ENCODE measurements around the gene ABHD2.

Gene ABHD2

GRCh38 chr15:89088605-89089315 lies 504 bp downstream of the ABHD2 start:
- no peaks in the 10 kb centered on the region for H3K36me3 ChIP-seq (ENCODE audit: control insufficient read depth, low read length)
- H3K4me2 ChIP-seq (ENCODE audit: low read length): peak overlapping the region; percentile 74
- H3K27ac ChIP-seq (ENCODE audit: low read depth, low read length): no peak overlapping the region
- no peaks in the 10 kb centered on the region for H3K9me2 ChIP-seq (replicated peaks; ENCODE audit: control insufficient read depth, low read length)
- no peaks in the 10 kb centered on the region for H4K20me1 ChIP-seq (ENCODE audit: control insufficient read depth, insufficient read depth, low read depth, low read length)
- no peak for TF ChIP-seq EZH2phosphoT487 (IDR thresholded peaks at IDR 0.05; ENCODE audit: borderline replicate concordance, low read length)
- TF ChIP-seq, protein P1, sequence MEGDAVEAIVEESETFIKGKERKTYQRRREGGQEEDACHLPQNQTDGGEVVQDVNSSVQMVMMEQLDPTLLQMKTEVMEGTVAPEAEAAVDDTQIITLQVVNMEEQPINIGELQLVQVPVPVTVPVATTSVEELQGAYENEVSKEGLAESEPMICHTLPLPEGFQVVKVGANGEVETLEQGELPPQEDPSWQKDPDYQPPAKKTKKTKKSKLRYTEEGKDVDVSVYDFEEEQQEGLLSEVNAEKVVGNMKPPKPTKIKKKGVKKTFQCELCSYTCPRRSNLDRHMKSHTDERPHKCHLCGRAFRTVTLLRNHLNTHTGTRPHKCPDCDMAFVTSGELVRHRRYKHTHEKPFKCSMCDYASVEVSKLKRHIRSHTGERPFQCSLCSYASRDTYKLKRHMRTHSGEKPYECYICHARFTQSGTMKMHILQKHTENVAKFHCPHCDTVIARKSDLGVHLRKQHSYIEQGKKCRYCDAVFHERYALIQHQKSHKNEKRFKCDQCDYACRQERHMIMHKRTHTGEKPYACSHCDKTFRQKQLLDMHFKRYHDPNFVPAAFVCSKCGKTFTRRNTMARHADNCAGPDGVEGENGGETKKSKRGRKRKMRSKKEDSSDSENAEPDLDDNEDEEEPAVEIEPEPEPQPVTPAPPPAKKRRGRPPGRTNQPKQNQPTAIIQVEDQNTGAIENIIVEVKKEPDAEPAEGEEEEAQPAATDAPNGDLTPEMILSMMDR (IDR thresholded peaks at IDR 0.05; ENCODE audit: low read depth, low read length, poor library complexity, severe bottlenecking): no peak
- peaks cover 16% of the 10 kb centered on the region for H3K79me2 ChIP-seq (ENCODE audit: control insufficient read depth, low read length)
- no peaks in the 10 kb centered on the region for H3K27me3 ChIP-seq (ENCODE audit: control insufficient read depth, low read length)
- peaks cover 40% of the 10 kb centered on the region for H3K4me1 ChIP-seq (ENCODE audit: control insufficient read depth, low read length)
- no peaks in the 10 kb centered on the region for H3F3A ChIP-seq (ENCODE audit: control insufficient read depth, insufficient read depth)
- H3K4me3 ChIP-seq (ENCODE audit: low read length): peak overlapping the region; percentile 80
- no peaks in the 10 kb centered on the region for H3K9me3 ChIP-seq (ENCODE audit: control insufficient read depth, insufficient read depth, low read length)

- H3K27ac ChIP-seq (ENCODE audit: low read depth, low read length): no peak overlapping the region
- no peaks in the 10 kb centered on the region for H3K9me2 ChIP-seq (replicated peaks; ENCODE audit: control insufficient read depth, low read length)
- peak overlapping the region; percentile 80 for H3K4me3 ChIP-seq (ENCODE audit: low read length)
- no peaks in the 10 kb centered on the region for H3K27me3 ChIP-seq (ENCODE audit: control insufficient read depth, low read length)
- H3K36me3 ChIP-seq (ENCODE audit: control insufficient read depth, low read length): no peaks in the 10 kb centered on the region
- H3K9me3 ChIP-seq (ENCODE audit: control insufficient read depth, insufficient read depth, low read length): no peaks in the 10 kb centered on the region
- H3K4me2 ChIP-seq (ENCODE audit: low read length): peak overlapping the region; percentile 74
- H3K4me1 ChIP-seq (ENCODE audit: control insufficient read depth, low read length): peaks cover 40% of the 10 kb centered on the region
- H3K79me2 ChIP-seq (ENCODE audit: control insufficient read depth, low read length): peaks cover 16% of the 10 kb centered on the region
- TF ChIP-seq, protein P1 (IDR thresholded peaks at IDR 0.05; ENCODE audit: low read depth, low read length, poor library complexity, severe bottlenecking): no peak
- no peak for TF ChIP-seq EZH2phosphoT487 (IDR thresholded peaks at IDR 0.05; ENCODE audit: borderline replicate concordance, low read length)
- no peaks in the 10 kb centered on the region for H4K20me1 ChIP-seq (ENCODE audit: control insufficient read depth, insufficient read depth, low read depth, low read length)
- H3F3A ChIP-seq (ENCODE audit: control insufficient read depth, insufficient read depth): no peaks in the 10 kb centered on the region
Observed at GRCh38 chr15:89089316-89090230, 1.3 kb downstream of the ABHD2 start.

- Histone ChIP-seq H3K4me3 (ENCODE audit: low read length) (peak overlapping the region; percentile 38), H3K9me2 (replicated peaks; ENCODE audit: control insufficient read depth, low read length) (no peaks in the 10 kb centered on the region), H3K79me2 (ENCODE audit: control insufficient read depth, low read length) (peaks cover 24% of the 10 kb centered on the region)
Observed at GRCh38 chr15:89090791-89091626, 2.8 kb downstream of the ABHD2 start.

More at GRCh38 chr15:89090791-89091626, 2.8 kb downstream of the ABHD2 start:
- Histone ChIP-seq H3K27ac (ENCODE audit: low read depth, low read length) (no peak overlapping the region), H3K4me1 (ENCODE audit: control insufficient read depth, low read length) (peaks cover 40% of the 10 kb centered on the region), H3K4me2 (ENCODE audit: low read length) (peak overlapping the region; percentile 62), H3K36me3 (ENCODE audit: control insufficient read depth, low read length) (no peaks in the 10 kb centered on the region), H3K9me3 (ENCODE audit: control insufficient read depth, insufficient read depth, low read length) (no peaks in the 10 kb centered on the region), H3F3A (ENCODE audit: control insufficient read depth, insufficient read depth) (no peaks in the 10 kb centered on the region), H4K20me1 (ENCODE audit: control insufficient read depth, insufficient read depth, low read depth, low read length) (no peaks in the 10 kb centered on the region; the same call in 1 of the 2 replicates), H3K27me3 (ENCODE audit: control insufficient read depth, low read length) (no peaks in the 10 kb centered on the region)
- TF ChIP-seq, protein P1 (IDR thresholded peaks at IDR 0.05; ENCODE audit: low read depth, low read length, poor library complexity, severe bottlenecking): no peak
- no peak for TF ChIP-seq EZH2phosphoT487 (IDR thresholded peaks at IDR 0.05; ENCODE audit: borderline replicate concordance, low read length)

Data from DOHH2 (cell line).